Esophagus muscularis mucosa (tissue), 4 donors: ENCODE data around the gene CPAMD8. TPM values are rescaled to one million over a fixed set of nuclear protein-coding genes. Genes with fewer than 3 reads are reported as not detected.

ENCODE experiments used
- DNase-seq: peaks from one replicate; pipeline ENCODE4 v3.0.0-alpha.2; 2017; ENCODE audit errors: extremely low spot score
- H3K27ac ChIP-seq, 4 donors: fragments of 200-600 bp; sonication (generic); replicated peaks in 1 of 4; 1 replicate in 3 of 4; 2 replicates in 1 of 4; pipeline ENCODE4 v1.5.1; 2016 to 2019; ENCODE audit warnings: mild to moderate bottlenecking in 1 of 4
- H3K27me3 ChIP-seq, 4 donors: fragments of 200-600 bp; sonication (generic); one replicate each; pipeline versions ENCODE4 v1.5.1 to v1.6.0; 2016 to 2019
- H3K36me3 ChIP-seq, 4 donors: fragments of 200-600 bp; sonication (generic); one replicate each; pipeline ENCODE4 v1.5.1; 2016 to 2019
- H3K4me1 ChIP-seq, 4 donors: fragments of 200-600 bp; sonication (generic); one replicate each; pipeline ENCODE4 v1.5.1; 2016 to 2019
- H3K4me3 ChIP-seq, 4 donors: fragments of 200-600 bp; sonication (generic); 1 replicate in 2 of 4; 2 replicates in 2 of 4; pipeline ENCODE4 v1.5.1; 2016 to 2019; ENCODE audit warnings: mild to moderate bottlenecking in 4 of 4, moderate library complexity in 1 of 4
- H3K9me3 ChIP-seq, 4 donors: fragments of 200-600 bp; sonication (generic); 1 replicate in 3 of 4; 2 replicates in 1 of 4; pipeline ENCODE4 v1.5.1; 2016 to 2019
- EP300 ChIP-seq: sonication (generic); formaldehyde crosslinking; IDR thresholded peaks from one replicate; pipeline ENCODE4 v1.6.1; 2017; ENCODE audit warnings: antibody characterized with exemption
- POLR2A ChIP-seq: fragments of 450-650 bp; IDR thresholded peaks from one replicate; pipeline ENCODE4 v1.6.1; 2017; ENCODE audit warnings: antibody characterized with exemption, moderate library complexity, mild to moderate bottlenecking, low read depth
- POLR2AphosphoS5 ChIP-seq, 2 donors: sonication (generic); formaldehyde crosslinking; IDR thresholded peaks; one replicate each; pipeline ENCODE4 v1.6.1; 2017; ENCODE audit warnings: antibody characterized with exemption in 2 of 2
- WGBS: methylation state at CpG from one replicate; pipeline ENCODE4 v1.1.5; 2018; 5-methylcytosine and 5-hydroxymethylcytosine counted together
- intact Hi-C: fragments of 100-400 bp; cut with DNase I; formaldehyde crosslinking; loops from one replicate; pipeline ENCODE4 v1.15.1; 2023
- total RNA-seq, 4 donors: library from RNA; depleted of rRNA; stranded (reverse); fragments of >200 nt; gene quantifications; one replicate each; pipeline versions ENCODE4 v1.1.0 to v1.2.1, GENCODE V29; 2016
- TF ChIP-seq, protein P1 (sequence below), 3 experiments: fragments of 200-600 bp in 2 of 3; fragments of 450-650 bp in 1 of 3; sonication (generic) in 2 of 3; IDR thresholded peaks; one replicate each; pipeline ENCODE4 v1.5.1; 2017 to 2019; ENCODE audit warnings: antibody characterized with exemption in 3 of 3, mild to moderate bottlenecking in 2 of 3, moderate library complexity in 1 of 3

The CPAMD8 gene
- total RNA-seq, 4 donors from 2014 or later, result 9.6 to 21.0 (median 13.0) TPM

GRCh38 chr19:16949496-16950023, 77.0 kb downstream of the CPAMD8 start:
- H3K4me1 ChIP-seq, result peaks cover 0 to 7% (median 0%) of the 10 kb centered on the region in 4 donors
- H3K27me3 ChIP-seq, result peaks cover 0 to 18% (median 0%) of the 10 kb centered on the region in 4 donors
- intact Hi-C loops, result no loop called here
- peaks cover 0 to 28% (median 0%) of the 10 kb centered on the region in 4 donors for H3K36me3 ChIP-seq
- WGBS, result 96% methylated on average over 8 of the region's 8 CpGs
- TF ChIP-seq POLR2A (no peak), POLR2AphosphoS5 (IDR thresholded peaks at IDR 0.05) (no peak), EP300 (no peak)
- TF ChIP-seq, protein P1, sequence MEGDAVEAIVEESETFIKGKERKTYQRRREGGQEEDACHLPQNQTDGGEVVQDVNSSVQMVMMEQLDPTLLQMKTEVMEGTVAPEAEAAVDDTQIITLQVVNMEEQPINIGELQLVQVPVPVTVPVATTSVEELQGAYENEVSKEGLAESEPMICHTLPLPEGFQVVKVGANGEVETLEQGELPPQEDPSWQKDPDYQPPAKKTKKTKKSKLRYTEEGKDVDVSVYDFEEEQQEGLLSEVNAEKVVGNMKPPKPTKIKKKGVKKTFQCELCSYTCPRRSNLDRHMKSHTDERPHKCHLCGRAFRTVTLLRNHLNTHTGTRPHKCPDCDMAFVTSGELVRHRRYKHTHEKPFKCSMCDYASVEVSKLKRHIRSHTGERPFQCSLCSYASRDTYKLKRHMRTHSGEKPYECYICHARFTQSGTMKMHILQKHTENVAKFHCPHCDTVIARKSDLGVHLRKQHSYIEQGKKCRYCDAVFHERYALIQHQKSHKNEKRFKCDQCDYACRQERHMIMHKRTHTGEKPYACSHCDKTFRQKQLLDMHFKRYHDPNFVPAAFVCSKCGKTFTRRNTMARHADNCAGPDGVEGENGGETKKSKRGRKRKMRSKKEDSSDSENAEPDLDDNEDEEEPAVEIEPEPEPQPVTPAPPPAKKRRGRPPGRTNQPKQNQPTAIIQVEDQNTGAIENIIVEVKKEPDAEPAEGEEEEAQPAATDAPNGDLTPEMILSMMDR (IDR thresholded peaks at IDR 0.05), result no peak
- H3K27ac ChIP-seq, result no peak overlapping the region
- no peak overlapping the region for H3K4me3 ChIP-seq
- no peak for DNase-seq
- peaks cover 0 to 5% (median 0%) of the 10 kb centered on the region in 4 donors for H3K9me3 ChIP-seq

- H3K4me1 ChIP-seq, result peaks cover 0 to 7% (median 0%) of the 10 kb centered on the region in 4 donors
- TF ChIP-seq EP300, result no peak
- TF ChIP-seq POLR2A, result no peak
- TF ChIP-seq POLR2AphosphoS5 (IDR thresholded peaks at IDR 0.05), result no peak
- no peak overlapping the region for H3K27ac ChIP-seq
- no peaks in the 10 kb centered on the region for H3K9me3 ChIP-seq
- peaks cover 0 to 35% (median 0%) of the 10 kb centered on the region in 4 donors for H3K36me3 ChIP-seq
- H3K27me3 ChIP-seq, result peaks cover 0 to 17% (median 0%) of the 10 kb centered on the region in 4 donors
- WGBS, result 89% methylated on average over 13 of the region's 16 CpGs
- intact Hi-C loops, result no loop called here
- no peak for DNase-seq
- H3K4me3 ChIP-seq, result no peak overlapping the region
Measured at GRCh38 chr19:16946951-16947940, 79.4 kb downstream of the CPAMD8 start.

DNA sequence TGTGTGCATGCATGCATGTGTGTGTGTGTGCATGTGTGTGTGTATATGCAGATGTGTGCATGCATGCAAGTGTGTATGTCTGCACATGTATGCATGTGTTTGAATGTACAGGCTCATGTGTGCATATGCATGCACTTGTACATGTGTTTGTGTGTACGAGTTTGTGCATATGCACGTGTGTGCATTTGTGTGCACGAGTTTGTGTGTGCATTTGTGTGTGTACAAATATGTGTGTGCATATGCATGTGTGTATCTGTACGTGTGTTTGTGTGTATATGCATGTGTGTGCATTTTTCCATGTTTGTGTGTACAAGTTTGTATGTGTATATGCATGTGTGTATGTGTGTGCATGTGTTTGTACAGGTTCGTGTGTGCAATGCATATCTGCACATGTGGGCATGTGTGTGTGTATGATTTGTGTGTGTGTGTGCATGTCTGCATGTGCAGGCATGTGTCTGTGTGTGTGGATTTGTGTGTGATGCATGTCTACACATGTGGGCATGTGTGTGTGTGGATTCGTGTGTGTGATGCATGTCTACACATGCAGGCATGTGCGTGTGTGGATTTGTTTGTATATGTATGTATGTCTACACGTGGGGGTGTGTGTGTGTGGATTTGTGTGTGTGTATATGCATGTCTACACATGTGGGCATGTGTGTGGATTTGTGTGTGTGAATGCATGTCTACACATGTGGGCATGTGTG, 80.7 kb downstream of the CPAMD8 start:
- H3K4me1 ChIP-seq, result peaks cover 0 to 7% (median 0%) of the 10 kb centered on the region in 4 donors

GRCh38 chr19:16945364-16945714, 81.3 kb downstream of the CPAMD8 start:
- DNase-seq, result no peak
- no peak overlapping the region for H3K4me3 ChIP-seq
- H3K4me1 ChIP-seq, result peaks cover 0 to 7% (median 0%) of the 10 kb centered on the region in 4 donors
- H3K27ac ChIP-seq, result no peak overlapping the region
- H3K36me3 ChIP-seq, result peaks cover 0 to 30% (median 0%) of the 10 kb centered on the region in 4 donors
- H3K27me3 ChIP-seq, result peaks cover 0 to 9% (median 0%) of the 10 kb centered on the region in 4 donors
- H3K9me3 ChIP-seq, result no peaks in the 10 kb centered on the region
- intact Hi-C loops, result no loop called here
- WGBS, result 100% methylated on average over 2 of the region's 11 CpGs
- no peak for TF ChIP-seq POLR2A
- no peak for TF ChIP-seq EP300
- TF ChIP-seq, protein P1 (IDR thresholded peaks at IDR 0.05), result no peak
- TF ChIP-seq POLR2AphosphoS5 (IDR thresholded peaks at IDR 0.05), result no peak

More for the DNA sequence above, 80.7 kb downstream of the CPAMD8 start:
- 88% methylated on average over 8 of the region's 8 CpGs for WGBS
- no peaks in the 10 kb centered on the region for H3K9me3 ChIP-seq
- no peak overlapping the region for H3K27ac ChIP-seq
- TF ChIP-seq, protein P1 (IDR thresholded peaks at IDR 0.05), result no peak
- no peak for TF ChIP-seq EP300
- no peak for TF ChIP-seq POLR2AphosphoS5 (IDR thresholded peaks at IDR 0.05)
- TF ChIP-seq POLR2A, result no peak
- no peak overlapping the region for H3K4me3 ChIP-seq
- DNase-seq, result no peak
- H3K36me3 ChIP-seq, result peaks cover 0 to 30% (median 0%) of the 10 kb centered on the region in 4 donors
- H3K27me3 ChIP-seq, result peaks cover 0 to 9% (median 0%) of the 10 kb centered on the region in 4 donors
- intact Hi-C loops, result no loop called here
